Fibroblast of the aortic adventitia (primary cell): ENCODE results near the gene KRTAP10-3. TPM values are rescaled to one million over a fixed set of nuclear protein-coding genes. Genes with fewer than 3 reads are reported as not detected.

Experiments
- DNase-seq: peaks from one replicate; pipeline ENCODE4 v3.0.0-alpha.2; 2010; ENCODE audit warnings: low read depth
- H3K4me3 ChIP-seq: 2 replicates; pipeline ENCODE4 v1.5.1; 2011; ENCODE audit warnings: low read depth, mild to moderate bottlenecking, control low read depth, low read length, moderate library complexity
- total RNA-seq: library from RNA; depleted of rRNA; stranded (reverse); fragments of >200 nt; gene quantifications from 2 replicates; pipeline ENCODE4 v1.2.3, GENCODE V29; 2012; ENCODE audit warnings: low replicate concordance
- TF ChIP-seq, protein P1 (sequence below): IDR thresholded peaks from 2 replicates; pipeline ENCODE4 v1.5.1; 2011; ENCODE audit warnings: mild to moderate bottlenecking, low read length, control low read depth, inconsistent platforms; ENCODE audit not compliant: insufficient read depth

The KRTAP10-3 gene
- total RNA-seq, 1 donor: not detected

DNA sequence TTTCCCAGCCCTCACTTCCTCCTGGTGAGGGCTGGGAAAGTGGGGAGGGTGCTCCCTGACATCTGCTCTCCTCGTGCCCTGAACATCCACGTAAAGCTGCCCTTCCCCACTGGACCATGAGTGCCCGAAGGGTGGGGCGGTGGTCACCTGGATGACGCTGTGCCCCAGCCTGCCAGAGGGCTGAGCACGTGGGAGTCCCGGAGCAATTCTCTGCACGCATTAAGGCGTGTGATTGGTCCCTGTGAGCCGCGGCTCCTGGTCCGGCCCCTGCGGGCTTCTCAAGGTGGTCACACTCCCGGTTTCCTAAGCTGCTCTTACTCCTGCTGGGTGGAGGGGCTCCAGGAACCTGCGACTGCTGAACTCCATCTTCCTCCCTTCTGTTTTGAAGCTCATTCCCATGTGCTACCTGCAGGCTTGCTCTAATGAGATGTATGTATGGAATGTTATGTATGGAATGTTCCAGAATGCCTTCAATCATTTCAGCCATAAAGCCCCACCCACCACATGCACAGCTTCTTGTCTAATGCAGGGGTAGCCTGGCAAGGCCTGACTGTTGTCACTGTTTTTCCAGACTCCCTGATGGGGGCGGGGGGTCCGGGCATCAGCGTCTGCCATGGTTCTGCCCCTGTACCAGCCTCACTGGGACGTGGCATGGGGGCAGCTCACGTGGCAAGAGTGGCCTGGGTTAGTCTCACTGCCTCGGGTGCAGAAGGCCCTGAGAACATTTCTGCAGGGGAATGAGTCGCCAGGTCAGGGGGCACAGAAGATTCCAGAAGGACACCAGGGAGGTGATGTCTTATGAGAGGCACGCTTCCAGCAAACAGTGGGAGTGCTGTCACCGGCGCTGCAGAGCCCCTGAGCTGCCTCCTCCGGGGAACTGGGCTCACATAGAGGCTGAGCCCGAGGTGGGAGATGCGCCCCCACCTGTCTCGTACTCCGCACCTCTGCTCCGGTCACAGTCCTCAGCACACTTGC is 38.0 kb downstream of the KRTAP10-3 start:
- DNase-seq: no peak
- H3K4me3 ChIP-seq: no peak overlapping the region
- TF ChIP-seq, protein P1, sequence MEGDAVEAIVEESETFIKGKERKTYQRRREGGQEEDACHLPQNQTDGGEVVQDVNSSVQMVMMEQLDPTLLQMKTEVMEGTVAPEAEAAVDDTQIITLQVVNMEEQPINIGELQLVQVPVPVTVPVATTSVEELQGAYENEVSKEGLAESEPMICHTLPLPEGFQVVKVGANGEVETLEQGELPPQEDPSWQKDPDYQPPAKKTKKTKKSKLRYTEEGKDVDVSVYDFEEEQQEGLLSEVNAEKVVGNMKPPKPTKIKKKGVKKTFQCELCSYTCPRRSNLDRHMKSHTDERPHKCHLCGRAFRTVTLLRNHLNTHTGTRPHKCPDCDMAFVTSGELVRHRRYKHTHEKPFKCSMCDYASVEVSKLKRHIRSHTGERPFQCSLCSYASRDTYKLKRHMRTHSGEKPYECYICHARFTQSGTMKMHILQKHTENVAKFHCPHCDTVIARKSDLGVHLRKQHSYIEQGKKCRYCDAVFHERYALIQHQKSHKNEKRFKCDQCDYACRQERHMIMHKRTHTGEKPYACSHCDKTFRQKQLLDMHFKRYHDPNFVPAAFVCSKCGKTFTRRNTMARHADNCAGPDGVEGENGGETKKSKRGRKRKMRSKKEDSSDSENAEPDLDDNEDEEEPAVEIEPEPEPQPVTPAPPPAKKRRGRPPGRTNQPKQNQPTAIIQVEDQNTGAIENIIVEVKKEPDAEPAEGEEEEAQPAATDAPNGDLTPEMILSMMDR: no peak

DNA sequence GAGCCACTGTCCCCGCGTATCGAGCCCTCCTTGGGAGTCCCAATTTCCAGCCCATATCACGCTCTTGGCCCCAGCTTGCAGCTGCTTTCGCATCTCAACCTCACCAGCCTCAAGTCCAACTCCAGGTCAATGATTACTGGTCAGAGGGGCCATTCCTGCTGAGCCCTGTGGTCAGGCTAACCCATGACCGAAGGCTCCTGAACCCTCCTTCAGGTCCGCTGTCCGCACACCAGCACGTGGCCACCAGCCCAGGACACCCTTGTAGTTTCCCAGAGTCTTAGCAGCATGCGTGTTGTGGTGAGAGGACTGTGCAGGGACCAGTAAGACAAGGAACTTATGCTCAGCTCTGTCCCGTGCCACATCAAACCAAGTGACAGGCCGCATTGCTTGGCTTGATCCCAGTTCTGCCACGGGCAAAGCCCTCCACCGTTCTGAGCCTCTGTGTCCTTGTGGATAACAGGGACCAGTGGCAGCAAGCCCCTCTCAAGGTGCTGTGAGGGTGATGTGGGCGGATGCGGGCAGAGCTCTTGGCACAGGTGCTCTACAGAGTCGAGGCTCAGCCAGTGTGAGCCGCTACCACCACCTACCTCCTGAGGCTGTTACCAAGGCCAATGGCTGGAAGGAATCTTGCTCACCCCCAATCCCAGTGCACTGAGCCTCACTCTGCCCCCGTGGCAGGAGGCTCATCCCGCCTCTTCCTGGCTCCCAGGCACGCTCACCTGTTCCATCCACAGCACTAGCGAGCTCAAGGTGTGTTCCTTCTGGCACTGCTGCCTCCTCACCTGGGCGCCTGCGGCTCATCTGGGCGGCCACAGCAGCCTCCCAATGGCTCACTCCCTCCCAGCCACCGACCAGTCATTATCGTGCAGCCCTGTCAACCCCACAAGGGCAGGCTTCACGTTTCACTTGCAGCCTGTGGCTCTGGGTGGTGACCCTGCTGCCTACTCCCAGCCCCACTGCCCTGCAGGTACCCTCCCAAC is 39.0 kb downstream of the KRTAP10-3 start:
- H3K4me3 ChIP-seq: no peak overlapping the region
- TF ChIP-seq, protein P1: no peak
- no peak for DNase-seq

DNA sequence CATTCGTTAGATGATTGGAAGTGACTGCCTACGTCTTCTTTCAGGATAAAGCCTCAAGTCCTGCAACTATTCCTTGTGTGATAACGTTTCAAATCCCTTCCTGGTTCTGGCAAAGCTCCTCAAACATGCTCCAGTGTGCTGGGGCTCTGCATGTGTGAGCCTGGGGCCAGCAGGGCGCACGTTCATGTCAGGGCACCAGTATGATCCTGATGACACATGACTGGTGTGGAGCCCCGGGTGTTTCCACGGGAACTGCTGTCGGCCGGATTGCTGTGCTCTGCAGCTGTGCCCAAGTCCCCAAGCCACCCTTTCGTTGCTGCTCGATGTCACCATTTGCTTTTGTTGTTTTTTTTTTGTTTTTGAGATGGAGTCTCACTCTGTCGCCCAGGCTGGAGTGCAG is 39.9 kb downstream of the KRTAP10-3 start:
- H3K4me3 ChIP-seq: no peak overlapping the region
- TF ChIP-seq, protein P1: no peak
- no peak for DNase-seq

DNA sequence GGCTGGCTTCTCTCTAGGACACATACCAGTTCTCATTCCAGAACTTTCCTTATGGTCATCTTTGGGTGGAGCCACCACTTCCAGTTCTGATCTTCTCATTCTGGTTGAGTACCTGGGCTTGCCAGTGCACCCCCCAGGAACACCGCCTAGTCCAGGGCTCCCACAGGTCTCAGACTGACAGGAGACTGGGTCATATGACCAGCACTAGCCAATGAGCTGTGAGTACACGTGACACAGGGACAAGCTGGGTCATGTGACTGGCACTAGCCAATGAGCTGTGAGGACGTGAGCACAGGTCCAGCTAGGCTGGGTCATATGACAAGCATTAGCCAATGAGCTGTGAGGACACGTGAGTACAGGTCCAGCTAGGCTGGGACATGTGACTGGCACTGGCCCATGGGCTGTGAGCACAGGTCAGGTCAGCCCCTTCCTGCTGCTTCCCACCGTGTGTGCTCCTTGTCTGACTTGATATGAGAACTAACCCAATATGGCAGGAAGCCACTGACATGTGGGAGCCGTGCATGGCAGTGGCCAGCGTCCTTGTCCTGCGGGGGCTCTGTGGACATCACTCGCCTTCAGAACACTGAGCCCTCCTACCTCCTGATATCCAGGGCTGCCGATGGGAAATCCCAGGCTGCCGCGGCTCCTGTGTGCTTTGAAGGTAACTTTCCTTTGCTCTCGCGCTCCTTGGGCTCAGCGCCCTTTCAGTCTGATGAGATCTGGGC is 41.3 kb downstream of the KRTAP10-3 start:
- peak overlapping the region; percentile 23 for H3K4me3 ChIP-seq
- TF ChIP-seq, protein P1: no peak
- peak; percentile 63 for DNase-seq

DNA sequence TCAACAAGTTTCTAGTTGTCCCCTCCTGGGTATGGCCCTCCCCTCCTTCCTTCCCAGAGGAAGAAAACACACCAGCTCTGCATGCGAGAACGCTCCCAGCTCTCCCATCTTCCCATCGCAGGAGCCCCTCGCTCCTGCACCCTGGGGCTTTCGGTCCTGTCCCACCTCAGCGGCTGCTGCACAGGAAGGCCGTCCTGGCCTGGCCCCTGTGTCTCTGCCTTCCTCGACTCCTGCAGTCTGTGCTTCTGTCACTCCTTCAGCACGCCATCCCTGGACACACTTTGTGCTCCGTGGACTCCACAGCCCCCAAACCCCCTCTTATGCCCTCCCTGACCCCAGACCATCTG is 41.8 kb downstream of the KRTAP10-3 start:
- no peak for DNase-seq
- peak overlapping the region; percentile 17 for H3K4me3 ChIP-seq
- TF ChIP-seq, protein P1: no peak

DNA sequence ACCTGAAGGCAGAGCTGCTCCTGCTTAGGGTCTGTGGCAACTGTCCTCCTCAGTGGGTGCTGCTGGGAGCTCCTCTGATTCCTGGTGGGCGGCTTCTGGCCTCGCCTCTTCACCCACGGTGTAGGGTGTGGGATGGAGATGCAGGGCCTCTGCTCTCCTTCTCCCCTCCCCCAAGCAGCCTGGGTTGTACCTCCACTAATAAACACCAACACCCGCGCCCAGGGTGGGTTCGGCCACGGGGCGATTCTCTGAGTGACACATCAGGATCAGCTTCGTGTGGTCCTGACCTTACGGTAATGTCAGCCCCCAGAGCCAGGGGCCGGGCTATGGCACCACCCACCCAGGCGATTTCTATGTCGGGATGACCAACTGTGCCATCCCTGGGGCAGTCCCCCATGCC is 42.3 kb downstream of the KRTAP10-3 start:
- H3K4me3 ChIP-seq: no peak overlapping the region
- DNase-seq: no peak
- TF ChIP-seq, protein P1: no peak
